NCI-H1930 (cell line): Measurements from ENCODE around the gene CDK5RAP1.

ENCODE experiments used
- DNase-seq, 2 experiments: peaks; one replicate each; lab custom pipeline; 2025; lab: John Stamatoyannopoulos, UW

Gene CDK5RAP1

GRCh38 chr20:33333616-33334015, 67.7 kb downstream of the CDK5RAP1 start:
- DNase-seq: no peak

DNA sequence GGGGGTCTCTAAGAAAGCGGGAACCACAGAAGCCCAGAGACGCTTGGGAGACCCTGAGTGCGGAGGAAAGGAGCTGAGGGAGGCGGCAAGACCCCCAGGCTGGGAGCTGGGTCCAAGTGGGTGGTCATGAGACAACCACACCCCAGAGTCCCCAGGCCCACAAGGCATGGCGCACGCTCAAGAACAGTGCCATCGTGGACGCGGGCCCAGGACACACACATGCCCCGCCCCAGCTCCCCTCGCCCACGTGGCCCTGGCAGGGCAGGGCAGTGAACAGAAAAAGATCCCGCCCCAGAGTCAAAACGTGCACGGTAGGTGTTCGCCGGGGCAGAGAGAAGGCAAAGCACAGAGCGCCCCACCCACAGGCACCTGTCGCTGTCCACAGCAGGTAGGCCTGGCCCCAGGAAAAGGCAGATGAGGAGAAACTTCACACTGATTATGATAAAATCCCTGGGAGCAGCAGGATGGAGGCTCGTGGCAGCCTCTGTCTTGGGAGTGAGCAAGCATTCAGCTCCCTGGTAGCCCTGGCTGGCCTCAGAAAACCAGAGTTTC, 68.3 kb downstream of the CDK5RAP1 start:
- no peak for DNase-seq

- DNase-seq: no peak
These were observed 72.9 kb downstream of the CDK5RAP1 start for GRCh38 chr20:33328157-33329137.

DNA sequence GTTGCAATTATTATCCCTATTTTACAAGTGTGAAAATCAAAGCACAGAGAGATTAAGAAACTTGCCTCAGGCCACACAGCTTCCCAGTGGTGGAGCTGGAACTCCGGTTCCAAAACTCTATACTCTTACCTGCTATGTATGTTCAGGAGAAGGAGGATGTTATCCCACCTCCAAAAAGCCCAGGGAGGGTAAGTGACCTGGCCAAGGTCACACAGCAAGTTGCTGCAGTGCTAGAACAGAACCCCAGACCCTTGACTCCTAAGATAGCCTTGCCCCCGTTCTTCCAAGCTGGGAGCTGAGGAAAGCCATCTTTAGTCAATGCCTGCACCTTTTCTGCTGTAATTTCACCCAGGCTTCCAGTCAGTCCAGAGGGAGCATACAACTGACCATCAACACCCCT, 76.0 kb downstream of the CDK5RAP1 start:
- no peak for DNase-seq

- DNase-seq: no peak
These were observed 78.1 kb downstream of the CDK5RAP1 start for GRCh38 chr20:33323236-33323635.

DNA sequence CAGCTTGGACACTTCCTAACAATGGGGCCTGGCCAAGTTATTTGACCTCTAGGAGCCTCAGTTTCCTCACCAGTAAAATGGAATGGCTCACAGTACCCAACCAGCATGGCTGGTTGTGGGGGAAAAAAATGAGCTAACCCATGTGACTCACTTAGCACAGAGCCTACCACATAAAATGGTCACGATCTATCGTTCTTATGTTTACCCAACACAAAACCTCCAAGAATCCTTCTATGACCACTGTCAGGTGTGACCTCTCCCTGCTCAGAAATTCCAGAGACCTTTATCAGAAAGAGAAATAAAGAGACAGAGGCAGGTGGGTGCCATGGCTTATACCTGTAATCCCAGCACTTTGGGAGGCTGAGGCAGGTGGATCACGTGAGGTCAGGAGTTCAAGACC, 78.9 kb downstream of the CDK5RAP1 start:
- no peak for DNase-seq

DNA sequence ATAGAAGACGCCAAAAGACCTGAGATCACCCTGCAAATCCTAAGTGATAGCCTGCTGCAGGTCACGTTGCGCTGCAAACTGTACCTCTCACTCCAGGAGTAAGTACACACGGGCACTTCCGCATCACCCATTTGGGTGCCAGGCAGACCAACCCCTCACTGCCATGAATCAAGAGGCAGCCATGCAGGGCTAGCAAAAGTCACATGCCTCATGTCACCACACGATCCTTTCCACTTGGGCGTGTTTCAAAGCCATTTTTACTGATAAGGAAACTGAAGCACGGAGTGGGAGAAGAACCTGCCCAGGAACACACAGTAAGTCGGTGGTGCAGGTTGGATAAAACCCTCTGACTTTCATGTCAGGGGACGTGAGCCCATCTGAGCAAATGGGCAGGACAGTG, 81.3 kb downstream of the CDK5RAP1 start:
- no peak for DNase-seq

DNA sequence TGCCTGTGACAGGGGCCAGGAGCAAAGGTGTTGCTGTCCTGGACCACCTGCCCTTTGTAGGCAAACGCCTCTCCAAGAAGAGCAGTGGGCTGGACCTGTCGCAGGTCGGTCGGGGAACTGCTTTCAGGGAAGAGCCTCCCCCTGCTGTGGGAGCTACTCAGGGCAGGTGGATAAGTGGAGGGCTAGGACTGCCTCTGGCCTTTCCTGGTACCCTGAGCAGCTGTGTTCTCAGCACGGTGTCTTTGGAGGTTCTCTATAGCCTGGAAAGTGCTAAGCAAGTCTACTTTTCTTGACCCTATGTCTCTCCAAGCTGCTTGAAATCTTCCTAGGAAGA, 83.3 kb downstream of the CDK5RAP1 start:
- DNase-seq: no peak

DNA sequence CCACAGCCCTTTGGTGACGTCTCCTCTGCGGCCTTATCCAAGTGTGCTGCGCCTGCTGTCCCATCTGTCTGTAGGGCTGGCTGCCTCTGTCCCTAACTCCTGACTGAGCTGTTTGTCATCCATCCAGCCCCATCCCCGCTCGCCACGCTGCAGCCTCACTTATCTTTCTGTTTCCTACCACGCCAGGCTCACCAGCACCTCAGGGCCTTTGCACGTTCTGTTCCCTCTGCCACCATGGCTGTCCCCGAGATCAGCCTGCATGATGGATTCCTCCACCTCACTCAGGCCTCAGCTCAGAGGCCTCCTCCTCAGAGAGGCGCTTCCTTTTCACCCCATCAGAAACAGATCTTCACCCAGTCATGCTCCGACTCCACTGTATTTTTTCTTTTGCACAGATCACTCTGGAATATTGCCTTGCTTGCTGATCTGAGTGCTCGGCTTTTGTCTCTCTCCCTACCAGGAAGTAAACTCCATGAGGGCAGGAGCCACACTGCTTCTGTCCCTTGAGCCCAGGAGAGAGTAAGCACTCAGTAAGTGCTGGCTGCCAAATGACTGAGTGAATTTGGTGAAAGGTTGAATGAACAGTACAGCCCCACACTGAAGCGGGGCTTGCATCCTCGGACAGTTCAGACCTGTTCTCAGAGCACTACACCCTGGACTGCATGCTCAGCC, 83.8 kb downstream of the CDK5RAP1 start:
- DNase-seq: no peak

DNA sequence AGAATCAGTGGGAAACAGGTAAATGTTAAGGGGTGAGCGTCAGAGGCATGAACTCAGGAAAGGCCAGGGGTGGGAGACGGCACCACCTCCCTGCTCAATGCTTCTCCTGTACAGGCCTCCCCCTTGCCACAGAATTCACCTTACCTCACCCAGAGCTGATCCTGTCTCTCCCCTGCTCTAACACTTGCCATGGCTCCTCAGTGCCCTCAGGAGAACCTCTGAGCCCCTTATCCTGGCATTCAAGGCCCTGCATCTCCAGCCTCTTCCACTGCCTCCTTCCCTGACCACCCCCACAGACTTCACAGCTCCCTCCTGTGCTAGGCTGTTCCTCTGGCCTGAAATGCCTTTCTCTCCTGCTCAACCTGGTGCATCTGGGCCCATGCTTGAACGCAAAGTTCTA, 84.4 kb downstream of the CDK5RAP1 start:
- DNase-seq: no peak

DNA sequence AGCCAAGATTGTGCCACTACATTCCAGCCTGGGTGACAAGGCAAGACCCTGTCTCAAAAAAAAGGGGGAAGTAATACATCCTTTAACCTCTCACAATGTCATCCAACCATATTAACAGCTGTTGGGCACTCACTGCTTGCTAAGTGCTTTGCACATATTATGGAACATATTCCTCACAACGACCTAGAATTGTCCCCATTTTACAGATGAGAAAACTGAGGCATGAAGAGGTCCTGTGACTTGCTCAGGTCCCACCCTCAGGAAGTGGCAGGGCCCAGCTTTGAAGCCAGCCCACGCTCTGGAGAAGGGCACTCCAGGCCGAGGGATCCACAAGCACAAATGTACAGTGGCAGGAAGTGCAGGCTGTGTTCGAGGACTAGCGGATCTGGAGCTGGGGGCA, 85.0 kb downstream of the CDK5RAP1 start:
- DNase-seq: no peak

- DNase-seq: no peak
These were observed 87.5 kb downstream of the CDK5RAP1 start for GRCh38 chr20:33313686-33314314.

DNA sequence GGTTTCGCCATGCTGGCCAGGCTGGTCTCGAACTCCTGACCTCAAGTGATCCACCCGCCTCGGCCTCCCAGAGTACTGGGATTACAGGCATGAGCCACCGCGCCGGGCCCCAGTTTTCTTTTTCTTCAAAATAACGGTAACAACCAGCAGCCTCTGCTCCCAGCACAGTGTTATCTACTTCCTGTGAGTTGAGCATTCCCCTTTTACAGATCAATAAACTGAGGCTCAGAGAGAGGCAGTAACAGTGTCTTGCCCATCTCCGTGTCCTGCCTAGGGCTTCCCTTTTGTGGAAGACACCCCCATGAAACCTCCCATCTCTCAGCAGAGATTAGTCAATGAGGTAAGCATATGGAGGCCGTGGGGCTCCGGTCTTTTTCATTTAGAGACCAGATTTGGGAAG, 88.7 kb downstream of the CDK5RAP1 start:
- no peak for DNase-seq

DNA sequence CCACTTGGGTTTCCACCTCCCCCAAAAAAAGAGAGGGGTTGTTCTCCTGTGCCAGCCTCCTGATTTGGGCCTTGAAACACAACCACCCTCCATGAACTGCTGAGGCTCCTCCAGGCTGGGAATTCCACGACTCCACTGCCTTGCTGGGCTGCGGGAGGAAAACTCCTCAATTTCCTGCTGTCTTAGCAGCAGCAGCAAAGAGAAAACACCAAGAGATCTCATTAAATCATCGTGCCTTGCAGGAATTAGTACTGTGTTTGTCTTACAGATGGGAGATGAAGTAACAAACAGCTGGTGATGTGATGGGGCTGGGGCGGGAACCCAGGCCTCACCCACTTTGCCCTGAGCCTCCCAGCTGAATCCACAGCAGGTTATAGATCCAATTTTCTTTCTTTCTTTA, 89.3 kb downstream of the CDK5RAP1 start:
- DNase-seq: no peak

GRCh38 chr20:33311011-33311410, 90.3 kb downstream of the CDK5RAP1 start:
- no peak for DNase-seq

DNA sequence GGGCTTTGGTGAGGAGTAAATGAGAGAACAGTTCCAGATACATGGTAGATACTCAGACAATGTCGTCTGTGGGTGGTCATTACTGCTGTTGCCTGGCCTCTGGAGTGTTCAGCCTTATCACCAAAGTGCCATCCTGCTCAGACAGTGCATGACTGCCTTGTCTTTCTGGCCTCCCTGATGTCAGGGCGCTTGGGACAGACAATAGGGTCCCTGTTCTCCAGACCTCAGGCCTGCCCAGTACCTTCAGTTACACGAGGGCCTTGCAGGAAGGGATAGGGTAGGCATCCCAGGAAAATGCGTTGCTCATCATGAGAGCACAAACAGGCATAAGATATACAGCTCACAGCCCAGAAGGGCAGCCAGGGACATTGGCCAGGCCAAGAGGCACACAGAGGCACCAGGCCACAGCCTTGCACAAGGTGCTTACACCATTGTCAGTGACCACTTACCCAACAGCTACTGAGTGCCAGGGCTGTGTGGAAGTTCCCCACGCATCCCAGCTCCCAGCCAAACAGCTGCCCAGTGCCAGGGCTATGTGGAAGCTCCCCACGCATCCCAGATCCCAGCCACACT, 90.9 kb downstream of the CDK5RAP1 start:
- DNase-seq: no peak

GRCh38 chr20:33309631-33310030, 91.7 kb downstream of the CDK5RAP1 start:
- DNase-seq: no peak
